ENCODE measurements around the gene GRAMD2B. TPM values are rescaled to one million over a fixed set of nuclear protein-coding genes. Genes with fewer than 3 reads are reported as not detected.

GRAMD2B gene
- total RNA-seq, 1 experiment from 2014 or later, result 4.1 TPM

DNA sequence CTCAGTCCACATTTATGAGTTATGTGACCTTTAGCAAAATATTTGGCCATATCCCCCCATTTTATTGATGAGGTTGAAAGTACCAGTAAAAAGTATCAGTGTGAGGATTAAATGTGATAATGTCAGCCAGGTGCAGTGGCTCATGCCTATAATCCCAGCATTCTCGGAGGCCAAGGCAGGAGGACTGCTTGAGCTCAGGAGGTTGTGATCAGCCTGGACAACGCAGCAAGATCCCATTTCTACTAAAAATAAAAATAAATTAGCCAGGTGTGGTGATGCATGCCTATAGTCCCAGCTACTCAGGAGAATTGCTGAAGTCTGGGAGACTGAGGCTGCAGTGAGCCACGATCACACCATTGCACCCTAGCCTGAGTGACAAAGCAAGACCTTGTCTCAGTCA is 71.2 kb downstream of the GRAMD2B start:
- no peak for DNase-seq (ENCODE audit: low read depth, low spot score)
- no peak for ATAC-seq
- in situ Hi-C loops (cut with HindIII; ENCODE audit: low pct_unique_long_range_greater_than_20kb, low sequenced_read_pairs) (no loop called here), intact Hi-C loops (cut with micrococcal nuclease; ENCODE audit: unreplicated experiment) (no loop called here)
- Histone ChIP-seq H3K4me3 (ENCODE audit: low read depth in 2 of 2, low read length in 2 of 2) (no peak overlapping the region), H3K36me3 (ENCODE audit: control insufficient read depth, insufficient read depth, low read length) (no peaks in the 10 kb centered on the region), H3K27ac (ENCODE audit: low read length) (no peak overlapping the region), H3K27me3 (ENCODE audit: control insufficient read depth, insufficient read depth, low read length) (no peaks in the 10 kb centered on the region), H3K4me1 (ENCODE audit: control insufficient read depth, insufficient read depth, low read length) (no peaks in the 10 kb centered on the region), H3K9me3 (ENCODE audit: control insufficient read depth, insufficient read depth, low read depth, low read length) (no peaks in the 10 kb centered on the region)
- POLR2A ChIA-PET, result interaction anchor here (0.7 kb wide), 1 partner anchor 1542 kb away, joined by 5 read pairs; no protein-coding TSS in a partner anchor
- TF ChIP-seq, protein P1, sequence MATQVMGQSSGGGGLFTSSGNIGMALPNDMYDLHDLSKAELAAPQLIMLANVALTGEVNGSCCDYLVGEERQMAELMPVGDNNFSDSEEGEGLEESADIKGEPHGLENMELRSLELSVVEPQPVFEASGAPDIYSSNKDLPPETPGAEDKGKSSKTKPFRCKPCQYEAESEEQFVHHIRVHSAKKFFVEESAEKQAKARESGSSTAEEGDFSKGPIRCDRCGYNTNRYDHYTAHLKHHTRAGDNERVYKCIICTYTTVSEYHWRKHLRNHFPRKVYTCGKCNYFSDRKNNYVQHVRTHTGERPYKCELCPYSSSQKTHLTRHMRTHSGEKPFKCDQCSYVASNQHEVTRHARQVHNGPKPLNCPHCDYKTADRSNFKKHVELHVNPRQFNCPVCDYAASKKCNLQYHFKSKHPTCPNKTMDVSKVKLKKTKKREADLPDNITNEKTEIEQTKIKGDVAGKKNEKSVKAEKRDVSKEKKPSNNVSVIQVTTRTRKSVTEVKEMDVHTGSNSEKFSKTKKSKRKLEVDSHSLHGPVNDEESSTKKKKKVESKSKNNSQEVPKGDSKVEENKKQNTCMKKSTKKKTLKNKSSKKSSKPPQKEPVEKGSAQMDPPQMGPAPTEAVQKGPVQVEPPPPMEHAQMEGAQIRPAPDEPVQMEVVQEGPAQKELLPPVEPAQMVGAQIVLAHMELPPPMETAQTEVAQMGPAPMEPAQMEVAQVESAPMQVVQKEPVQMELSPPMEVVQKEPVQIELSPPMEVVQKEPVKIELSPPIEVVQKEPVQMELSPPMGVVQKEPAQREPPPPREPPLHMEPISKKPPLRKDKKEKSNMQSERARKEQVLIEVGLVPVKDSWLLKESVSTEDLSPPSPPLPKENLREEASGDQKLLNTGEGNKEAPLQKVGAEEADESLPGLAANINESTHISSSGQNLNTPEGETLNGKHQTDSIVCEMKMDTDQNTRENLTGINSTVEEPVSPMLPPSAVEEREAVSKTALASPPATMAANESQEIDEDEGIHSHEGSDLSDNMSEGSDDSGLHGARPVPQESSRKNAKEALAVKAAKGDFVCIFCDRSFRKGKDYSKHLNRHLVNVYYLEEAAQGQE (IDR thresholded peaks at IDR 0.05; ENCODE audit: insufficient read depth in 1 of 2, low read depth in 2 of 2, low read length in 1 of 2), result no peak
- TF ChIP-seq POLR2AphosphoS5 (IDR thresholded peaks at IDR 0.05; ENCODE audit: low read depth, low read length), result no peak
- no peak for TF ChIP-seq SIN3A (IDR thresholded peaks at IDR 0.05; ENCODE audit: borderline replicate concordance, insufficient read depth, low read depth, low read length)
- no peak for TF ChIP-seq TCF7L2 (IDR thresholded peaks at IDR 0.05; ENCODE audit: low read depth, low read length)
- TF ChIP-seq, protein P2, sequence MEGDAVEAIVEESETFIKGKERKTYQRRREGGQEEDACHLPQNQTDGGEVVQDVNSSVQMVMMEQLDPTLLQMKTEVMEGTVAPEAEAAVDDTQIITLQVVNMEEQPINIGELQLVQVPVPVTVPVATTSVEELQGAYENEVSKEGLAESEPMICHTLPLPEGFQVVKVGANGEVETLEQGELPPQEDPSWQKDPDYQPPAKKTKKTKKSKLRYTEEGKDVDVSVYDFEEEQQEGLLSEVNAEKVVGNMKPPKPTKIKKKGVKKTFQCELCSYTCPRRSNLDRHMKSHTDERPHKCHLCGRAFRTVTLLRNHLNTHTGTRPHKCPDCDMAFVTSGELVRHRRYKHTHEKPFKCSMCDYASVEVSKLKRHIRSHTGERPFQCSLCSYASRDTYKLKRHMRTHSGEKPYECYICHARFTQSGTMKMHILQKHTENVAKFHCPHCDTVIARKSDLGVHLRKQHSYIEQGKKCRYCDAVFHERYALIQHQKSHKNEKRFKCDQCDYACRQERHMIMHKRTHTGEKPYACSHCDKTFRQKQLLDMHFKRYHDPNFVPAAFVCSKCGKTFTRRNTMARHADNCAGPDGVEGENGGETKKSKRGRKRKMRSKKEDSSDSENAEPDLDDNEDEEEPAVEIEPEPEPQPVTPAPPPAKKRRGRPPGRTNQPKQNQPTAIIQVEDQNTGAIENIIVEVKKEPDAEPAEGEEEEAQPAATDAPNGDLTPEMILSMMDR (IDR thresholded peaks at IDR 0.05), result no peak
- CTCF ChIA-PET, result interaction anchor here (0.7 kb wide), 1 partner anchor 699 kb away, joined by 4 read pairs; no protein-coding TSS in a partner anchor
- BruUV-seq (replicated peaks), result no TSS peak

DNA sequence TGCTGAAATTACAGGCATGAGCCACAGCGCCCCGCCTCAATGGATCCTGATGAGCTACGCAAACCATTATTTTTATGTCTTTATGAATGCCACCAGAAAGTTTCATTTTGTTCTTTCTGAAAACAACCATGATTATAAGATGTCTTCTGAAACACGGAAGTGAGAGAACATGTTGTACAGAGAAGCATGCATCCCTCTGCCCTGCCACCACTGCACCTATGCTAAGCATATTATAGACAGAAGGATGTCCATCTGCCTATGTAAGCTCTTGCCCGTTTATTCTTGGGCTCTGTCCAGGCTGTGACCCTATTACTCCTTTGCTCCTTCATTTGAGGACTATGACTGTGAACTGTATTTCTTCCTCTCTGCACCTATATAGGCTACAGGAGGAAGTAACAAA is 74.3 kb downstream of the GRAMD2B start:
- H3K4me3 ChIP-seq (ENCODE audit: low read depth in 2 of 2, low read length in 2 of 2), result no peak overlapping the region
- H3K27ac ChIP-seq (ENCODE audit: low read length), result no peak overlapping the region
- TF ChIP-seq TCF7L2 (IDR thresholded peaks at IDR 0.05; ENCODE audit: low read depth, low read length), result no peak
- TF ChIP-seq, protein P2 (IDR thresholded peaks at IDR 0.05), result no peak
- TF ChIP-seq, protein P1 (IDR thresholded peaks at IDR 0.05; ENCODE audit: insufficient read depth in 1 of 2, low read depth in 2 of 2, low read length in 1 of 2), result no peak
- H3K36me3 ChIP-seq (ENCODE audit: control insufficient read depth, insufficient read depth, low read length), result no peaks in the 10 kb centered on the region
- in situ Hi-C loops (cut with HindIII; ENCODE audit: low pct_unique_long_range_greater_than_20kb, low sequenced_read_pairs), result no loop called here
- no peaks in the 10 kb centered on the region for H3K9me3 ChIP-seq (ENCODE audit: control insufficient read depth, insufficient read depth, low read depth, low read length)
- POLR2A ChIA-PET, result no interaction called here
- no peaks in the 10 kb centered on the region for H3K4me1 ChIP-seq (ENCODE audit: control insufficient read depth, insufficient read depth, low read length)
- ATAC-seq (no peak), DNase-seq (ENCODE audit: low read depth, low spot score) (no peak)
- CTCF ChIA-PET, result no interaction called here
- intact Hi-C loops (cut with micrococcal nuclease; ENCODE audit: unreplicated experiment), result no loop called here
- no peaks in the 10 kb centered on the region for H3K27me3 ChIP-seq (ENCODE audit: control insufficient read depth, insufficient read depth, low read length)
- no TSS peak for BruUV-seq (replicated peaks)
